ENCODE results near the gene ATP6V1B1.

- TF ChIP-seq YY1 (IDR thresholded peaks at IDR 0.05; ENCODE audit: insufficient read depth, insufficient read length) = no peak
- no peak for TF ChIP-seq ZNF274 (IDR thresholded peaks at IDR 0.05; ENCODE audit: low read depth, low read length)
These were observed 672 bp downstream of the ATP6V1B1 start for GRCh38 chr2:70936165-70936978.
